Activated naive CD8-positive, alpha-beta T cell treated with anti-CD3 and anti-CD28 coated beads, Interleukin-2, amount 10 ng/mL, durations not matched to agents 7 days and 5 days (primary cell): ENCODE data around the gene OSBPL5. TPM values are rescaled to one million over a fixed set of nuclear protein-coding genes. Genes with fewer than 3 reads are reported as not detected.

Experiments
- ATAC-seq: fragments of 150-1000 bp; cut with Tn5 transposase; one replicate; pipeline ENCODE4 v1.10.0; 2021; ENCODE audit warnings: low read depth, moderate library complexity
- POLR2A ChIA-PET: fragments of 350-600 bp; sonication (Branson Sonifier 250); formaldehyde crosslinking; loops from one replicate; lab custom pipeline; 2021; ENCODE audit warnings: antibody characterized with exemption; lab: Charles Lee
- DNase-seq: peaks from one replicate; pipeline ENCODE4 v3.0.0; 2021
- H3K27ac Mint-ChIP-seq: one replicate; pipeline ENCODE4 v1.8.0; 2022; ENCODE audit warnings: mild to moderate bottlenecking, mixed read lengths
- H3K27me3 Mint-ChIP-seq: one replicate; pipeline ENCODE4 v1.8.0; 2022; ENCODE audit warnings: mild to moderate bottlenecking, moderate library complexity, mixed read lengths
- H3K36me3 Mint-ChIP-seq: one replicate; pipeline ENCODE4 v1.8.0; 2021; ENCODE audit warnings: mild to moderate bottlenecking, mixed read lengths
- H3K4me1 Mint-ChIP-seq: one replicate; pipeline ENCODE4 v1.8.0; 2021; ENCODE audit warnings: mixed read lengths
- H3K4me3 Mint-ChIP-seq: one replicate; pipeline ENCODE4 v1.8.0; 2022; ENCODE audit warnings: mild to moderate bottlenecking, moderate library complexity, mixed read lengths
- H3K9me3 Mint-ChIP-seq: one replicate; pipeline ENCODE4 v1.8.0; 2021; ENCODE audit warnings: mixed read lengths
- total RNA-seq, 2 experiments: library from RNA; stranded (reverse); gene quantifications; one replicate each; pipeline ENCODE4 v1.2.3, GENCODE V29; 2021

OSBPL5 gene
- total RNA-seq, 2 experiments from 2014 or later, result 13.0 to 13.2 TPM

- no peak overlapping the region for H3K27ac Mint-ChIP-seq
- POLR2A ChIA-PET, result no interaction called here
- ATAC-seq (no peak), DNase-seq (no peak)
- no peak overlapping the region for H3K4me3 Mint-ChIP-seq
- H3K4me1 Mint-ChIP-seq, result peaks cover 9% of the 10 kb centered on the region
- H3K27me3 Mint-ChIP-seq, result no peaks in the 10 kb centered on the region
- no peaks in the 10 kb centered on the region for H3K9me3 Mint-ChIP-seq
- H3K36me3 Mint-ChIP-seq, result no peaks in the 10 kb centered on the region
These were observed 12.5 kb downstream of the OSBPL5 start for GRCh38 chr11:3152471-3153110.

GRCh38 chr11:3150726-3151125 lies 14.4 kb downstream of the OSBPL5 start:
- DNase-seq (no peak), ATAC-seq (no peak)
- no peaks in the 10 kb centered on the region for H3K27me3 Mint-ChIP-seq
- POLR2A ChIA-PET, result no interaction called here
- H3K27ac Mint-ChIP-seq, result no peak overlapping the region
- H3K9me3 Mint-ChIP-seq, result no peaks in the 10 kb centered on the region
- no peak overlapping the region for H3K4me3 Mint-ChIP-seq
- H3K4me1 Mint-ChIP-seq, result peaks cover 3% of the 10 kb centered on the region
- H3K36me3 Mint-ChIP-seq, result no peaks in the 10 kb centered on the region

- ATAC-seq (no peak), DNase-seq (no peak)
- Mint-ChIP-seq H3K9me3 (no peaks in the 10 kb centered on the region), H3K4me3 (no peak overlapping the region), H3K4me1 (peaks cover 3% of the 10 kb centered on the region), H3K27me3 (no peaks in the 10 kb centered on the region), H3K36me3 (no peaks in the 10 kb centered on the region), H3K27ac (no peak overlapping the region)
- POLR2A ChIA-PET, result no interaction called here
These were observed 15.3 kb downstream of the OSBPL5 start for GRCh38 chr11:3149852-3150188.

GRCh38 chr11:3148990-3149851 lies 15.9 kb downstream of the OSBPL5 start:
- Mint-ChIP-seq H3K4me1 (peaks cover 3% of the 10 kb centered on the region), H3K4me3 (no peak overlapping the region), H3K27me3 (no peaks in the 10 kb centered on the region), H3K9me3 (no peaks in the 10 kb centered on the region), H3K27ac (no peak overlapping the region), H3K36me3 (no peaks in the 10 kb centered on the region)
- no peak for ATAC-seq
- DNase-seq, result no peak
- POLR2A ChIA-PET, result no interaction called here

GRCh38 chr11:3148255-3148989 lies 16.7 kb downstream of the OSBPL5 start:
- POLR2A ChIA-PET, result no interaction called here
- H3K27ac Mint-ChIP-seq, result no peak overlapping the region
- H3K4me1 Mint-ChIP-seq, result peaks cover 3% of the 10 kb centered on the region
- H3K4me3 Mint-ChIP-seq, result no peak overlapping the region
- H3K9me3 Mint-ChIP-seq, result no peaks in the 10 kb centered on the region
- ATAC-seq (no peak), DNase-seq (no peak)
- no peaks in the 10 kb centered on the region for H3K27me3 Mint-ChIP-seq
- no peaks in the 10 kb centered on the region for H3K36me3 Mint-ChIP-seq

GRCh38 chr11:3147626-3148025 lies 17.5 kb downstream of the OSBPL5 start:
- POLR2A ChIA-PET, result no interaction called here
- Mint-ChIP-seq H3K4me1 (peaks cover 3% of the 10 kb centered on the region), H3K27me3 (no peaks in the 10 kb centered on the region), H3K27ac (no peak overlapping the region), H3K4me3 (no peak overlapping the region), H3K9me3 (no peaks in the 10 kb centered on the region), H3K36me3 (no peaks in the 10 kb centered on the region)
- DNase-seq (no peak), ATAC-seq (no peak)

GRCh38 chr11:3147257-3147619 lies 17.9 kb downstream of the OSBPL5 start:
- H3K9me3 Mint-ChIP-seq, result no peaks in the 10 kb centered on the region
- no peak overlapping the region for H3K4me3 Mint-ChIP-seq

GRCh38 chr11:3146612-3147256 lies 18.4 kb downstream of the OSBPL5 start:
- no peaks in the 10 kb centered on the region for H3K36me3 Mint-ChIP-seq
- ATAC-seq (no peak), DNase-seq (no peak)
- H3K4me1 Mint-ChIP-seq, result peaks cover 3% of the 10 kb centered on the region
- no peak overlapping the region for H3K27ac Mint-ChIP-seq
- POLR2A ChIA-PET, result no interaction called here
- H3K4me3 Mint-ChIP-seq, result no peak overlapping the region
- H3K27me3 Mint-ChIP-seq, result no peaks in the 10 kb centered on the region
- H3K9me3 Mint-ChIP-seq, result no peaks in the 10 kb centered on the region

More at GRCh38 chr11:3147257-3147619, 17.9 kb downstream of the OSBPL5 start:
- H3K4me1 Mint-ChIP-seq, result peaks cover 3% of the 10 kb centered on the region
- H3K36me3 Mint-ChIP-seq, result no peaks in the 10 kb centered on the region
- H3K27ac Mint-ChIP-seq, result no peak overlapping the region
- H3K27me3 Mint-ChIP-seq, result no peaks in the 10 kb centered on the region
- no peak for ATAC-seq
- no peak for DNase-seq
- POLR2A ChIA-PET, result no interaction called here

GRCh38 chr11:3145206-3145520 lies 19.9 kb downstream of the OSBPL5 start:
- no peaks in the 10 kb centered on the region for H3K36me3 Mint-ChIP-seq
- no peak overlapping the region for H3K27ac Mint-ChIP-seq
- DNase-seq (no peak), ATAC-seq (no peak)
- H3K9me3 Mint-ChIP-seq, result no peaks in the 10 kb centered on the region
- H3K4me1 Mint-ChIP-seq, result peaks cover 3% of the 10 kb centered on the region
- no peak overlapping the region for H3K4me3 Mint-ChIP-seq
- H3K27me3 Mint-ChIP-seq, result no peaks in the 10 kb centered on the region
- POLR2A ChIA-PET, result no interaction called here

GRCh38 chr11:3144296-3145205 lies 20.6 kb downstream of the OSBPL5 start:
- no peak overlapping the region for H3K27ac Mint-ChIP-seq
- POLR2A ChIA-PET, result no interaction called here
- H3K27me3 Mint-ChIP-seq, result no peaks in the 10 kb centered on the region
- no peaks in the 10 kb centered on the region for H3K36me3 Mint-ChIP-seq
- ATAC-seq (no peak), DNase-seq (no peak)
- no peak overlapping the region for H3K4me3 Mint-ChIP-seq
- H3K9me3 Mint-ChIP-seq, result no peaks in the 10 kb centered on the region
- peaks cover 3% of the 10 kb centered on the region for H3K4me1 Mint-ChIP-seq

- Mint-ChIP-seq H3K27me3 (no peaks in the 10 kb centered on the region), H3K9me3 (no peaks in the 10 kb centered on the region), H3K4me3 (no peak overlapping the region), H3K36me3 (no peaks in the 10 kb centered on the region), H3K27ac (no peak overlapping the region), H3K4me1 (peaks cover 3% of the 10 kb centered on the region)
- DNase-seq, result no peak
- no peak for ATAC-seq
- POLR2A ChIA-PET, result no interaction called here
These were observed 21.8 kb downstream of the OSBPL5 start for GRCh38 chr11:3143136-3143880.

- DNase-seq, result no peak
- ATAC-seq, result no peak
- H3K27ac Mint-ChIP-seq, result no peak overlapping the region
- H3K9me3 Mint-ChIP-seq, result no peaks in the 10 kb centered on the region
- no peaks in the 10 kb centered on the region for H3K36me3 Mint-ChIP-seq
- no peak overlapping the region for H3K4me3 Mint-ChIP-seq
- POLR2A ChIA-PET, result no interaction called here
- no peaks in the 10 kb centered on the region for H3K27me3 Mint-ChIP-seq
- H3K4me1 Mint-ChIP-seq, result peaks cover 20% of the 10 kb centered on the region
These were observed 24.9 kb downstream of the OSBPL5 start for GRCh38 chr11:3140291-3140603.
